Naive thymus-derived CD8-positive, alpha-beta T cell (primary cell): ENCODE measurements around the gene RNU6-7. TPM values are rescaled to one million over a fixed set of nuclear protein-coding genes. Genes with fewer than 3 reads are reported as not detected.

Experiments used
- ATAC-seq, 2 donors: fragments of 150-1000 bp; cut with Tn5 transposase in 1 of 2; sonication (Bioruptor Pico), chemical (Tn5 transposase) in 1 of 2; 1 replicate in 1 of 2; 2 replicates in 1 of 2; pipeline ENCODE4 v1.10.0; 2021; ENCODE audit warnings: mild to moderate bottlenecking in 2 of 2, moderate library complexity in 2 of 2
- POLR2A ChIA-PET: fragments of 350-600 bp; sonication (Branson Sonifier 250); formaldehyde crosslinking; loops from one replicate; lab custom pipeline; 2021; ENCODE audit warnings: antibody characterized with exemption; lab: Charles Lee
- DNase-seq, 10 donors: peaks; one replicate each; pipeline versions ENCODE4 v3.0.0 to v3.0.0-alpha.2; 2020 to 2022
- H3K27ac Mint-ChIP-seq, 10 donors: one replicate each; pipeline ENCODE4 v1.8.0; 2020 to 2022; ENCODE audit warnings: mild to moderate bottlenecking in 10 of 10, mixed read lengths in 10 of 10, moderate library complexity in 4 of 10, inconsistent platforms in 1 of 10
- H3K27me3 Mint-ChIP-seq, 5 donors: one replicate each; pipeline ENCODE4 v1.8.0; 2021 to 2022; ENCODE audit warnings: mixed read lengths in 5 of 5
- H3K36me3 Mint-ChIP-seq, 3 donors: one replicate each; pipeline ENCODE4 v1.8.0; 2020 to 2022; ENCODE audit warnings: mixed read lengths in 3 of 3, mild to moderate bottlenecking in 2 of 3, inconsistent platforms in 1 of 3
- H3K4me1 Mint-ChIP-seq, 4 donors: one replicate each; pipeline ENCODE4 v1.8.0; 2021 to 2022; ENCODE audit warnings: mixed read lengths in 4 of 4
- H3K4me3 Mint-ChIP-seq, 10 donors: one replicate each; pipeline ENCODE4 v1.8.0; 2020 to 2022; ENCODE audit warnings: mild to moderate bottlenecking in 10 of 10, mixed read lengths in 10 of 10, moderate library complexity in 6 of 10, inconsistent platforms in 1 of 10
- H3K9me3 Mint-ChIP-seq, 9 donors: one replicate each; pipeline ENCODE4 v1.8.0; 2020 to 2022; ENCODE audit warnings: mixed read lengths in 9 of 9, mild to moderate bottlenecking in 3 of 9, inconsistent platforms in 1 of 9, moderate library complexity in 1 of 9
- polyA plus RNA-seq, 3 donors: library from polyadenylated mRNA; unstranded; fragments of 300-500 nt; fragmentation: Illumina TruSeq; gene quantifications; one replicate each; pipeline ENCODE4 v1.2.3, GENCODE V29; 2021
- total RNA-seq, 8 experiments: library from RNA in 2 of 8; stranded (reverse) in 2 of 8; gene quantifications; one replicate each; pipeline ENCODE4 v1.2.3 and lab custom pipeline; 2021 to 2026

RNU6-7 gene
- total and polyA plus RNA-seq, 5 experiments from 2014 or later, result not detected

- ATAC-seq, result no peak
- POLR2A ChIA-PET, result no interaction called here
- no peak overlapping the region for H3K27ac Mint-ChIP-seq
Measured at GRCh38 chr14:32246751-32247150, 44.9 kb downstream of the RNU6-7 start.

GRCh38 chr14:32249371-32249770, 47.5 kb downstream of the RNU6-7 start:
- Mint-ChIP-seq H3K27me3 (no peaks in the 10 kb centered on the region), H3K9me3 (no peaks in the 10 kb centered on the region), H3K36me3 (no peaks in the 10 kb centered on the region), H3K4me1 (peaks cover 0 to 1% (median 0%) of the 10 kb centered on the region in 4 donors), H3K27ac (peak overlapping the region in 3 of 10 donors; percentile 45 to 55 (median 53)), H3K4me3 (no peak overlapping the region)
- no peak for ATAC-seq
- POLR2A ChIA-PET, result no interaction called here
- DNase-seq, result no peak

More at GRCh38 chr14:32246751-32247150, 44.9 kb downstream of the RNU6-7 start:
- Mint-ChIP-seq H3K4me3 (no peak overlapping the region), H3K36me3 (no peaks in the 10 kb centered on the region), H3K4me1 (peaks cover 0 to 1% (median 0%) of the 10 kb centered on the region in 4 donors), H3K27me3 (no peaks in the 10 kb centered on the region), H3K9me3 (no peaks in the 10 kb centered on the region)
- no peak for DNase-seq

- DNase-seq, result no peak
- ATAC-seq, result no peak
- Mint-ChIP-seq H3K27ac (peak overlapping the region in 1 of 10 donors; percentile 55), H3K27me3 (no peaks in the 10 kb centered on the region), H3K4me3 (no peak overlapping the region), H3K9me3 (no peaks in the 10 kb centered on the region), H3K36me3 (no peaks in the 10 kb centered on the region), H3K4me1 (peaks cover 0 to 1% (median 0%) of the 10 kb centered on the region in 4 donors)
- POLR2A ChIA-PET, result no interaction called here
Measured at GRCh38 chr14:32249780-32250179, 47.9 kb downstream of the RNU6-7 start.

- no peak for ATAC-seq
- POLR2A ChIA-PET, result no interaction called here
- no peak overlapping the region for H3K27ac Mint-ChIP-seq
- H3K4me1 Mint-ChIP-seq, result peaks cover 0 to 1% (median 0%) of the 10 kb centered on the region in 4 donors
- H3K27me3 Mint-ChIP-seq, result no peaks in the 10 kb centered on the region
- H3K4me3 Mint-ChIP-seq, result no peak overlapping the region
- no peaks in the 10 kb centered on the region for H3K36me3 Mint-ChIP-seq
- DNase-seq, result no peak
- no peaks in the 10 kb centered on the region for H3K9me3 Mint-ChIP-seq
Measured at GRCh38 chr14:32250681-32251080, 48.8 kb downstream of the RNU6-7 start.

- Mint-ChIP-seq H3K4me3 (no peak overlapping the region), H3K27me3 (no peaks in the 10 kb centered on the region), H3K36me3 (no peaks in the 10 kb centered on the region), H3K9me3 (no peaks in the 10 kb centered on the region), H3K27ac (no peak overlapping the region), H3K4me1 (peaks cover 0 to 1% (median 0%) of the 10 kb centered on the region in 4 donors)
- ATAC-seq, result no peak
- no peak for DNase-seq
- POLR2A ChIA-PET, result no interaction called here
Measured at GRCh38 chr14:32251530-32251929, 49.7 kb downstream of the RNU6-7 start.

Other genes with a start within 250 kb of the RNU6-7 start
- 10 to 100 TPM; 66.6 to 71.7 TPM for gene ARHGAP5, start 124.7 kb upstream of the RNU6-7 start, total RNA-seq
- gene ARHGAP5, start 124.7 kb upstream of the RNU6-7 start, polyA plus RNA-seq, result 10 to 100 TPM; 16.1 to 32.1 (median 24.8) TPM
- gene RNU6-8, start 1.2 kb downstream of the RNU6-7 start, total RNA-seq, result not detected
- gene RNU6-8, start 1.2 kb downstream of the RNU6-7 start, polyA plus RNA-seq, result not detected
- gene AKAP6, start 127.3 kb downstream of the RNU6-7 start, total RNA-seq, result 1 to 10 TPM; 3.3 to 4.6 TPM
- 1 to 10 TPM; 1.4 to 3.2 (median 1.5) TPM for gene AKAP6, start 127.3 kb downstream of the RNU6-7 start, polyA plus RNA-seq